Neuronal stem cell (in vitro differentiated cells): ENCODE data around the gene ADRB2.

Experiments used
- DNase-seq: peaks from one replicate; pipeline ENCODE4 v3.0.0-alpha.2; 2013; ENCODE audit warnings: low spot score
- H2AFZ ChIP-seq: one replicate; pipeline ENCODE4 v1.6.1; 2013; ENCODE audit warnings: mild to moderate bottlenecking, low read length, inconsistent platforms
- H2AK5ac ChIP-seq: 2 replicates; pipeline ENCODE4 v1.6.1; 2013; ENCODE audit warnings: low read depth, mild to moderate bottlenecking, inconsistent platforms, low read length, moderate library complexity, mixed read lengths
- H2BK120ac ChIP-seq: 2 replicates; pipeline ENCODE4 v1.6.1; 2013; ENCODE audit warnings: low read depth, mild to moderate bottlenecking, inconsistent platforms, low read length, moderate library complexity, mixed read lengths
- H2BK12ac ChIP-seq: one replicate; pipeline ENCODE4 v1.6.1; 2013; ENCODE audit warnings: low read length, inconsistent platforms
- H2BK15ac ChIP-seq: 2 replicates; pipeline ENCODE4 v1.6.1; 2013; ENCODE audit warnings: mild to moderate bottlenecking, low read length, inconsistent platforms, mixed read lengths
- H2BK5ac ChIP-seq: one replicate; pipeline ENCODE4 v1.6.1; 2013; ENCODE audit warnings: inconsistent platforms, mild to moderate bottlenecking, low read length, moderate library complexity
- H3K14ac ChIP-seq: one replicate; pipeline ENCODE4 v1.6.1; 2013; ENCODE audit warnings: low read length, inconsistent platforms
- H3K18ac ChIP-seq: 2 replicates; pipeline ENCODE4 v1.6.1; 2013; ENCODE audit warnings: low read length, inconsistent platforms
- H3K23ac ChIP-seq: 2 replicates; pipeline ENCODE4 v1.6.1; 2013; ENCODE audit warnings: low read depth, mild to moderate bottlenecking, mixed read lengths, low read length, inconsistent platforms; ENCODE audit not compliant: poor library complexity
- H3K27ac ChIP-seq: replicated peaks from 3 replicates; pipeline ENCODE4 v1.5.1; 2013; ENCODE audit warnings: low read length, inconsistent platforms
- H3K27me3 ChIP-seq, 3 experiments: 2 replicates each; pipeline ENCODE4 v1.6.1; 2013; ENCODE audit warnings: low read length in 3 of 3, mild to moderate bottlenecking in 2 of 3, inconsistent platforms in 1 of 3, low read depth in 1 of 3, mixed read lengths in 1 of 3, moderate library complexity in 1 of 3; ENCODE audit not compliant: control insufficient read depth in 3 of 3, insufficient read depth in 3 of 3
- H3K36me3 ChIP-seq, 2 donors: replicated peaks in 1 of 2; 2 replicates each; pipeline ENCODE4 v1.6.1; 2013; ENCODE audit warnings: low read length in 2 of 2; ENCODE audit not compliant: control insufficient read depth in 2 of 2, insufficient read depth in 2 of 2
- H3K4ac ChIP-seq: 2 replicates; pipeline ENCODE4 v1.6.1; 2013; ENCODE audit warnings: inconsistent platforms, mild to moderate bottlenecking, low read length, moderate library complexity
- H3K4me1 ChIP-seq, 2 donors: 1 replicate in 1 of 2; 2 replicates in 1 of 2; pipeline ENCODE4 v1.6.1; 2013; ENCODE audit warnings: low read length in 2 of 2, low read depth in 1 of 2; ENCODE audit not compliant: control insufficient read depth in 2 of 2, insufficient read depth in 1 of 2
- H3K4me2 ChIP-seq: one replicate; pipeline ENCODE4 v1.6.1; 2013; ENCODE audit warnings: mild to moderate bottlenecking, low read length, inconsistent platforms; ENCODE audit not compliant: insufficient read depth, poor library complexity, severe bottlenecking
- H3K4me3 ChIP-seq, 2 donors: 2 replicates each; pipeline ENCODE4 v1.5.1; 2013; ENCODE audit warnings: low read length in 2 of 2, mild to moderate bottlenecking in 2 of 2, inconsistent platforms in 1 of 2, moderate library complexity in 1 of 2
- H3K79me1 ChIP-seq: one replicate; pipeline ENCODE4 v1.6.1; 2013; ENCODE audit warnings: low read depth, mild to moderate bottlenecking, inconsistent platforms, low read length, moderate library complexity
- H3K9ac ChIP-seq: one replicate; pipeline ENCODE4 v1.6.1; 2013; ENCODE audit warnings: mild to moderate bottlenecking, low read depth, low read length, inconsistent platforms; ENCODE audit not compliant: poor library complexity
- H3K9me3 ChIP-seq, 2 donors: replicated peaks in 1 of 2; 2 replicates each; pipeline versions ENCODE3 to v1.6.1; 2013; ENCODE audit warnings: low read length in 2 of 2, mild to moderate bottlenecking in 2 of 2, inconsistent platforms in 1 of 2, low read depth in 1 of 2, mixed read lengths in 1 of 2, moderate library complexity in 1 of 2; ENCODE audit not compliant: control insufficient read depth in 2 of 2, insufficient read depth in 1 of 2
- H4K8ac ChIP-seq: one replicate; pipeline ENCODE4 v1.6.1; 2013; ENCODE audit warnings: low read depth, mild to moderate bottlenecking, inconsistent platforms, low read length, moderate library complexity
- H4K91ac ChIP-seq: one replicate; pipeline ENCODE4 v1.6.1; 2013; ENCODE audit warnings: low read length, low read depth, mild to moderate bottlenecking, inconsistent platforms; ENCODE audit not compliant: poor library complexity
- WGBS, 2 donors: extraction: QIAGEN DNeasy Blood & Tissue Kit; methylation state at CpG; one replicate each; pipeline ENCODE4 v1.1.7; 2013; ENCODE audit warnings: missing lambda C conversion rate in 2 of 2, mixed read lengths in 1 of 2; ENCODE audit not compliant: insufficient read length in 2 of 2, insufficient replicate concordance in 1 of 2; ENCODE audit errors: extremely low coverage in 2 of 2; 5-methylcytosine and 5-hydroxymethylcytosine counted together

ADRB2 gene

DNA sequence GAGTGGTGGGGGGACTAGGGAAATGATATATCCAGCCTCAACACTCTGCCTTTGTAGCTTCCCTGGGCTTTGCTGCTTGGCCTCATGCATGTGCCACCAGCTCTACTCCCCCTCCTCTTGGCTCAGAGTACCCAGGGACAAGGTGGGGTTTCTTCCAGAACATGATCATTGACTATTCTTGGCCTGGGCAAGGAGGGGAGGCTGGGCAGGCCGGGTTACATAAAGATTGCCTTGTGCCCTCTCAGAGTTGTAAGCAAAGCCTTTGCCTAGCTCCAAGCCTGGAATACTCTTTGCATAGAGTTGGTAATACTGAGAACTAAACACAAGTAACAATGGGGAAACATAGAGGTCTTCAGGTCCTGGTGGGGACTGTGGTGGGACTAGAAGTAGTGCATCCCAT lies 11.9 kb downstream of the ADRB2 start:
- no peak overlapping the region for H2BK120ac ChIP-seq
- no peak overlapping the region for H3K4me2 ChIP-seq
- H4K8ac ChIP-seq, result no peak overlapping the region
- WGBS, 2 donors, result no CpG with 5 or more reads among the region's 1 CpG
- H4K91ac ChIP-seq, result no peak overlapping the region
- no peaks in the 10 kb centered on the region for H3K79me1 ChIP-seq
- no peak overlapping the region for H2BK5ac ChIP-seq
- DNase-seq, result no peak
- no peak overlapping the region for H3K4ac ChIP-seq
- H2AFZ ChIP-seq, result no peak overlapping the region
- no peak overlapping the region for H2BK15ac ChIP-seq
- H3K18ac ChIP-seq, result no peak overlapping the region
- H3K4me3 ChIP-seq, result no peak overlapping the region
- no peak overlapping the region for H3K27ac ChIP-seq
- H3K9me3 ChIP-seq, result no peaks in the 10 kb centered on the region
- no peak overlapping the region for H3K9ac ChIP-seq
- H3K27me3 ChIP-seq, result peaks cover 0 to 3% (median 0%) of the 10 kb centered on the region in 3 experiments
- H3K4me1 ChIP-seq, result peaks cover 0 to 2% of the 10 kb centered on the region in 2 donors
- peak overlapping the region; percentile 41 for H2AK5ac ChIP-seq
- no peak overlapping the region for H3K14ac ChIP-seq
- no peak overlapping the region for H3K23ac ChIP-seq
- H2BK12ac ChIP-seq, result no peak overlapping the region
- no peaks in the 10 kb centered on the region for H3K36me3 ChIP-seq

DNA sequence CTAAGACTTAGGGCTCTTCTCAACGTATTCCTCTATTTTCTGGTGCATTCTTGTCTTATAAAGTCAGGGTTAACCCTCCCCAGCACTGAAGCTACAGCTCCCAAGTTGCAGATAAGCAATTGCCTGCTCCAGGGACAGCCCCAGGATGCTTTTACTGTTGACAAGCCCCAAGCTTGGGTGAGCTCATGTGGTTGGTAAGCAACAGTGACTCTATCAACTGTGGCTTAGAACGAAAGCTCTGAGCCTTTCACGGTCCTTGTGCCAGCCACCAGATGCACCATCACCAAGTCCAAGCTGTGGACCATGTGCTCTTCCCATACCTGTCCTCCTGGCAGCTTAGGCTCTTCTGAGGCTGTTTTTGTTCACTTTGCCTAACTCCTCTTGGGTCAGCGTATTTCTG lies 13.5 kb downstream of the ADRB2 start:
- Histone ChIP-seq H3K36me3 (no peaks in the 10 kb centered on the region), H4K8ac (no peak overlapping the region), H3K27me3 (peaks cover 0 to 3% (median 0%) of the 10 kb centered on the region in 3 experiments), H3K4ac (no peak overlapping the region), H3K4me2 (no peak overlapping the region), H3K9ac (no peak overlapping the region), H2BK120ac (no peak overlapping the region), H3K4me1 (peaks cover 0 to 8% of the 10 kb centered on the region in 2 donors), H3K79me1 (no peaks in the 10 kb centered on the region), H3K9me3 (no peaks in the 10 kb centered on the region), H4K91ac (no peak overlapping the region), H2BK15ac (no peak overlapping the region), H2BK5ac (no peak overlapping the region), H2AFZ (no peak overlapping the region), H3K14ac (no peak overlapping the region), H2AK5ac (no peak overlapping the region), H3K23ac (no peak overlapping the region), H2BK12ac (no peak overlapping the region), H3K4me3 (no peak overlapping the region), H3K18ac (no peak overlapping the region), H3K27ac (no peak overlapping the region)
- no CpG with 5 or more reads among the region's 4 CpGs for WGBS, 2 donors
- DNase-seq, result no peak

DNA sequence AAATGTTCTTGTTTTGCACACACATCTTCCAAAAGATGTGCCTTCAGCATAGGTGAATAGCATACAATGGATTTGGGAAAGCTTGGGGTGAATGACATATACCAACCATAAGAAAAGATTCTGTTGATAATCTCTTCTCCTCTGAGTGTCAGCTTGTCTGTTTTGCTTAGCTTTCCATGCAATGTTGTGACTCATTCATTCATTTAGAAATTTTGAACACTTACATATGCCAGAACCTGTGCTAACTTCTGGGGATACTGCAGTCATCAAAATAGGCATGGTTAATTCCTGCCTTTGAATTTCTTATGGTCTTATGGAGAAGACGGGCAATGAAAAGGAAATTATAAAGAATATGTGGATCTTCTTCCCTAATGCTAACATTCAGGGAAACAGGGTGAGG lies 14.1 kb downstream of the ADRB2 start:
- no CpG with 5 or more reads among the region's 1 CpG for WGBS, 2 donors
- no peak overlapping the region for H3K4me2 ChIP-seq

DNA sequence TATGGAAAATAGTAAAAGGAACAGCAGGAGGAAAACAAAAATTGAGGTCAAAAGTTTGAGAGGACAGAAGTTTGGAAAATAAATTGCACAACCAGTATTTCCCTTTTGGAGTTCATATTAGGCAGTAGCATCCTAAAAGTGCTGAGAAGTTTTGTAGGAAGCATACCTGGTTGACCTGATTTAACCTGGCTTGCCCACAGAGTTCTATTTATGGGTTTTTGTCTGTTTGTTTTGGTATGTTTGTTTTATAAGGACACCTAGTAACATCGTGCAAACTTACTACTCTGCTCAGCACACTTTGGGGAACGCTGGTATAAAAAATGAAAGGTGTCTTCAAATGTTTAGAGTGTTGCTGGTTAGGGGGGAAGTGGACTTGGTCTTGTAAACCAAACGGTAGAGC lies 15.1 kb downstream of the ADRB2 start:
- H2BK120ac ChIP-seq, result no peak overlapping the region
- no peaks in the 10 kb centered on the region for H3K79me1 ChIP-seq
- H2BK15ac ChIP-seq, result no peak overlapping the region
- no peak overlapping the region for H3K23ac ChIP-seq
- no peak overlapping the region for H3K9ac ChIP-seq
- H2AFZ ChIP-seq, result no peak overlapping the region
- H4K8ac ChIP-seq, result no peak overlapping the region
- no peak overlapping the region for H2AK5ac ChIP-seq
- H2BK12ac ChIP-seq, result no peak overlapping the region
- H3K9me3 ChIP-seq, result no peaks in the 10 kb centered on the region
- no peak overlapping the region for H3K18ac ChIP-seq
- H3K4me3 ChIP-seq, result no peak overlapping the region
- no peaks in the 10 kb centered on the region for H3K36me3 ChIP-seq
- H4K91ac ChIP-seq, result no peak overlapping the region
- no peaks in the 10 kb centered on the region for H3K27me3 ChIP-seq
- H3K4ac ChIP-seq, result no peak overlapping the region
- DNase-seq, result no peak
- no peak overlapping the region for H2BK5ac ChIP-seq
- H3K14ac ChIP-seq, result no peak overlapping the region
- no peak overlapping the region for H3K27ac ChIP-seq
- H3K4me1 ChIP-seq, result peaks cover 0 to 8% of the 10 kb centered on the region in 2 donors
- no CpG with 5 or more reads among the region's 3 CpGs for WGBS, 2 donors
- no peak overlapping the region for H3K4me2 ChIP-seq

More for the DNA sequence above, 14.1 kb downstream of the ADRB2 start:
- Histone ChIP-seq H2BK5ac (no peak overlapping the region), H3K14ac (no peak overlapping the region), H2AK5ac (no peak overlapping the region), H3K9me3 (no peaks in the 10 kb centered on the region), H3K27me3 (peaks cover 0 to 3% (median 0%) of the 10 kb centered on the region in 3 experiments), H3K4me1 (peaks cover 0 to 8% of the 10 kb centered on the region in 2 donors), H3K36me3 (no peaks in the 10 kb centered on the region), H4K8ac (no peak overlapping the region), H2BK120ac (no peak overlapping the region), H3K4ac (no peak overlapping the region), H3K4me3 (no peak overlapping the region), H3K18ac (no peak overlapping the region), H3K23ac (no peak overlapping the region), H3K9ac (no peak overlapping the region), H2BK15ac (no peak overlapping the region), H2AFZ (no peak overlapping the region), H2BK12ac (no peak overlapping the region), H3K27ac (no peak overlapping the region), H4K91ac (no peak overlapping the region), H3K79me1 (no peaks in the 10 kb centered on the region)
- DNase-seq, result no peak
